ENCODE measurements around the gene KCNJ10. TPM values are rescaled to one million over a fixed set of nuclear protein-coding genes. Genes with fewer than 3 reads are reported as not detected.

The KCNJ10 gene
- total RNA-seq, 1 experiment from 2014 or later = 1.4 TPM

- no peak for TF ChIP-seq E2F5 (CRISPR knock-in tag; IDR thresholded peaks at IDR 0.05)
Observed at GRCh38 chr1:160082926-160083325, 13.0 kb upstream of the KCNJ10 start (continued).

DNA sequence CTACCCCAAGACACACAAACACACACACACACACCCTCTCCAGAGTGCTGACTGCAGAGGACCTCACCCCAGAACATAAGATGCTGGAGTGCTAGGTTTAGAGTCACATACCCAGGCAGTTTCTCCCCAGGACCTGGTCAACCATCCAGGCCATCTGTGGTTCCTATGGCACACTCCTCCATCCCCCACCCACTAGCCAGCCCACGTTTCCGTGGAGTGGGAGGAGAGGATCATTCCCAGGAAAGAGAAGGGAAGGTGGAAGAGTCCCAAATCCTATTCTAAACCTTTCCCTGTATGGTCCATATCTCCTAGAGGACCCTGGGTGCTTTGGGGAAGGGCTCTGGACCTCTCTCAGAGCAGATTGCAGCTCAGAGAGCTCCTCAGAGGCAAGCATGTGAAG lies 12.5 kb upstream of the KCNJ10 start:
- H3K36me3 Mint-ChIP-seq = no peaks in the 10 kb centered on the region
- no peak overlapping the region for H3K27ac Mint-ChIP-seq
- peaks cover 76% of the 10 kb centered on the region for H3K27me3 Mint-ChIP-seq (ENCODE audit: low read depth)
- H3K4me3 Mint-ChIP-seq = no peak overlapping the region
- DNase-seq (ENCODE audit: low spot score) = no peak
- H3K9me3 Mint-ChIP-seq = no peaks in the 10 kb centered on the region
- no peak for ATAC-seq
- TF ChIP-seq CBFB (CRISPR knock-in tag; IDR thresholded peaks at IDR 0.05; ENCODE audit: low read depth) (no peak), FOXJ3 (CRISPR knock-in tag; IDR thresholded peaks at IDR 0.05; ENCODE audit: borderline replicate concordance) (no peak), STAT6 (CRISPR knock-in tag; conservative IDR thresholded peaks at IDR 0.05; ENCODE audit: low read depth) (no peak), CDX4 (CRISPR knock-in tag; IDR thresholded peaks at IDR 0.05; ENCODE audit: borderline replicate concordance) (no peak), ZNF317 (CRISPR knock-in tag; IDR thresholded peaks at IDR 0.05; ENCODE audit: borderline replicate concordance, low read depth) (no peak), SMAD4 (CRISPR knock-in tag; IDR thresholded peaks at IDR 0.05) (no peak), RORB (CRISPR knock-in tag; IDR thresholded peaks at IDR 0.05) (no peak), ZMAT4 (CRISPR knock-in tag; IDR thresholded peaks at IDR 0.05) (no peak), ARID4B (CRISPR knock-in tag; IDR thresholded peaks at IDR 0.05; ENCODE audit: borderline replicate concordance) (no peak), IRF2 (CRISPR knock-in tag; IDR thresholded peaks at IDR 0.05; ENCODE audit: borderline replicate concordance, low read depth) (no peak), AFF4 (CRISPR knock-in tag; IDR thresholded peaks at IDR 0.05; ENCODE audit: borderline replicate concordance) (no peak), EMX1 (CRISPR knock-in tag; IDR thresholded peaks at IDR 0.05) (no peak), TCF7 (CRISPR knock-in tag; IDR thresholded peaks at IDR 0.05; ENCODE audit: low read depth) (no peak)
- TF ChIP-seq, protein P1, sequence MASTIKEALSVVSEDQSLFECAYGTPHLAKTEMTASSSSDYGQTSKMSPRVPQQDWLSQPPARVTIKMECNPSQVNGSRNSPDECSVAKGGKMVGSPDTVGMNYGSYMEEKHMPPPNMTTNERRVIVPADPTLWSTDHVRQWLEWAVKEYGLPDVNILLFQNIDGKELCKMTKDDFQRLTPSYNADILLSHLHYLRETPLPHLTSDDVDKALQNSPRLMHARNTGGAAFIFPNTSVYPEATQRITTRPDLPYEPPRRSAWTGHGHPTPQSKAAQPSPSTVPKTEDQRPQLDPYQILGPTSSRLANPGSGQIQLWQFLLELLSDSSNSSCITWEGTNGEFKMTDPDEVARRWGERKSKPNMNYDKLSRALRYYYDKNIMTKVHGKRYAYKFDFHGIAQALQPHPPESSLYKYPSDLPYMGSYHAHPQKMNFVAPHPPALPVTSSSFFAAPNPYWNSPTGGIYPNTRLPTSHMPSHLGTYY (CRISPR knock-in tag; IDR thresholded peaks at IDR 0.05) = no peak
- TF ChIP-seq, protein P2, sequence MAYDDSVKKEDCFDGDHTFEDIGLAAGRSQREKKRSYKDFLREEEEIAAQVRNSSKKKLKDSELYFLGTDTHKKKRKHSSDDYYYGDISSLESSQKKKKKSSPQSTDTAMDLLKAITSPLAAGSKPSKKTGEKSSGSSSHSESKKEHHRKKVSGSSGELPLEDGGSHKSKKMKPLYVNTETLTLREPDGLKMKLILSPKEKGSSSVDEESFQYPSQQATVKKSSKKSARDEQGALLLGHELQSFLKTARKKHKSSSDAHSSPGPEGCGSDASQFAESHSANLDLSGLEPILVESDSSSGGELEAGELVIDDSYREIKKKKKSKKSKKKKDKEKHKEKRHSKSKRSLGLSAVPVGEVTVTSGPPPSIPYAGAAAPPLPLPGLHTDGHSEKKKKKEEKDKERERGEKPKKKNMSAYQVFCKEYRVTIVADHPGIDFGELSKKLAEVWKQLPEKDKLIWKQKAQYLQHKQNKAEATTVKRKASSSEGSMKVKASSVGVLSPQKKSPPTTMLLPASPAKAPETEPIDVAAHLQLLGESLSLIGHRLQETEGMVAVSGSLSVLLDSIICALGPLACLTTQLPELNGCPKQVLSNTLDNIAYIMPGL (CRISPR knock-in tag; IDR thresholded peaks at IDR 0.05) = no peak
- peaks cover 16% of the 10 kb centered on the region for H3K4me1 Mint-ChIP-seq
- CTCF ChIA-PET = interaction anchor here (0.7 to 29.5 kb wide), 4 partner anchors 9 to 137 kb away, joined by 4 to 978 read pairs (median 11); no protein-coding TSS in a partner anchor
- POLR2A ChIA-PET = no interaction called here

All from WTC11 (cell line).